ENCODE results near the gene TRIM47.

Gene TRIM47

GRCh38 chr17:75908201-75908600 is 29.8 kb upstream of the TRIM47 start:
- DNase-seq (ENCODE audit: low spot score), result no peak

DNA sequence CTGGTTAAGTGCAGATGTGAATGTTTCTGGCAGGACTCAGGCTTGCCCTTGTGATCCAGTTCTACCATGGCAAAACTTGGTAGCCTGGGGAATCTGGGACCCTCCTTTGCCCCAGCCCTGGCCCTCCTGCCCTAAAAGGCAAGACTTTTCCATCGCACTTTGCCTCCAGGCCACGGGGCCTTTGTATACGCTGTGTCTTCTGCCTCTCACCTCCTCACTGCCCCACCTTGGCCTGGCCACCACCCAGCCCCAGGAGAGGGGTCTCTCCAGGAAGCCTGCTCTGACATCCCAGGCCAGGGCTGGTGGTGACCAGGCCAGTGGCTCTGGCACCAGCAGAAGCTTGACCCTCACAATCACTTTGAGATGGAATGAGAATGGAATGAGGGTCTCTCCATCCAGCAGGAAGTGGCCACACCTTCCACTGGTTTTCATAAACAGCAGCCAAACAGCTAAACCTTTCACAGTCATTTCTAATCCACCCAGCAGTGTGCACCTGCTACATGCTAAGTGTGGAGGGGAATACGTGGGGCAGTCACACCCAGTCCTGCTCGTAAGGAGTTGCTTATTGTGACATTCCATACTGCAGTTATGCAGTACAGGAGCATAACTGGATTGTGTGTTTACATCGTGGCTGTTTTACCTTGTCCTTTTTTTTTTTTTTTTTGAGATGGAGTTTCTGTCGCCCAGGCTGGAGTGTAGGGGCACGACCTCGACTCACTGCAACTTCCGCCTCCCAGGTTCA is 27.9 kb upstream of the TRIM47 start:
- no peak for DNase-seq (ENCODE audit: low spot score)

DNA sequence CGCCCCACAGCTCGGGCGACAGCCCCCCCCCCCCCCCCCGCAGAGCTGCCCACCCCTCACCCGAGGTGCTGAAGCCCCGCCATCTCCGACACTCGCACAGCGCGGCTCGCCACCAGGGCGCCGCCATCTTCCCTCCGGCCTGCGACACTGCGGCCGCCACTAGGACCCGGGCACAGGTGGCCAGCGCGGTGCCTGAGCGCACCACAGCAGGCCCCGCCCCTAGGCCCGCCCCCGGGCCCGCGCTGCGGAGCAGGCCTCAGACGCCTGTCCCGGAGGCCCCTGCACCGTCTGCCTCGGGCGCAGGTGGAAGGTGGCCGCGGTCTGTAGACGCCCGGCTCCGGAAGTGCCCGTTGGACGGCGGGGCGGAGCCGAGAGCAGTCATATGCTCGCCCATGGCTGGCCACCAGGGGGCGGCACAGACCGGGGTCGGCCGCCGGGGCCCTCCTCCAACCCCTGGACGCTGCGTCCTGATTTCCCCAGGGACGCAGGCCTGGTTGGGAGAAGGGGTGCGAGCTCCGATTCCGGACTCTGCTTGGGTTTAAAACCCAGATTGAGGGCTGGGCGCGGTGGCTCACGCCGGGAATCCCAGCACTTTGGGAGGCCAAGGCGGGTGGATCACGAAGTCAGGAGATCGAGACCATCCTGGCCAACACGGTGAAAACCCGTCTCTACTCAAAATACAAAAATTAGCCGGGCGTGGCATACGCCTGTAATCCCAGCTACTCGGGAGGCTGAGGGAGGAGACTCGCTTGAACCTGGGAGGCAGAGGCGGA is 26.6 kb upstream of the TRIM47 start, which contains the start of gene MRPL38:
Gene MRPL38 (minus strand): TSS at position 136 of the 773 bp plus-strand sequence. CDS start 9 bp downstream, at position 127.
- DNase-seq (ENCODE audit: low spot score), result peak; percentile 95

- no peak for DNase-seq (ENCODE audit: low spot score)
Observed at GRCh38 chr17:75902406-75902805, 24.0 kb upstream of the TRIM47 start.

DNA sequence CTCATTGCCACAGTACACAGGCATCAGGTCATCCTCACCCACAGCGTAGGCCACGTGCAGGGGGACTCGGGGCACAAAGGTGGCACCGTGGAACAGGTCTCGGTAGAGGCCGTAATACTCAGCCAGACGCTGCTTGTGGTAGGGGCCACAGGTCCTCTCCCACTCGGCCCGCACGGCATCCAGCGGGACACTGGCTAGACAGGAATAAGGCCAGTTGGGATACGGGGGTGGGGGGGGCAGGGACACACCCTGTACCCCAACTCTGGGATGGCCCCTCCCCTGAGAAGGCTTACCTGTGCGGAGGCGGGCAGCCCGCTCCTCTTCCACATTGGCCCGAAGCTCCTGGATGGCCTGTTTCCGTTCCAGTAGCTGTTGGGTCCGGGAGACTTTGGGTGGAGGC is 23.3 kb upstream of the TRIM47 start:
- no peak for DNase-seq (ENCODE audit: low spot score)

DNA sequence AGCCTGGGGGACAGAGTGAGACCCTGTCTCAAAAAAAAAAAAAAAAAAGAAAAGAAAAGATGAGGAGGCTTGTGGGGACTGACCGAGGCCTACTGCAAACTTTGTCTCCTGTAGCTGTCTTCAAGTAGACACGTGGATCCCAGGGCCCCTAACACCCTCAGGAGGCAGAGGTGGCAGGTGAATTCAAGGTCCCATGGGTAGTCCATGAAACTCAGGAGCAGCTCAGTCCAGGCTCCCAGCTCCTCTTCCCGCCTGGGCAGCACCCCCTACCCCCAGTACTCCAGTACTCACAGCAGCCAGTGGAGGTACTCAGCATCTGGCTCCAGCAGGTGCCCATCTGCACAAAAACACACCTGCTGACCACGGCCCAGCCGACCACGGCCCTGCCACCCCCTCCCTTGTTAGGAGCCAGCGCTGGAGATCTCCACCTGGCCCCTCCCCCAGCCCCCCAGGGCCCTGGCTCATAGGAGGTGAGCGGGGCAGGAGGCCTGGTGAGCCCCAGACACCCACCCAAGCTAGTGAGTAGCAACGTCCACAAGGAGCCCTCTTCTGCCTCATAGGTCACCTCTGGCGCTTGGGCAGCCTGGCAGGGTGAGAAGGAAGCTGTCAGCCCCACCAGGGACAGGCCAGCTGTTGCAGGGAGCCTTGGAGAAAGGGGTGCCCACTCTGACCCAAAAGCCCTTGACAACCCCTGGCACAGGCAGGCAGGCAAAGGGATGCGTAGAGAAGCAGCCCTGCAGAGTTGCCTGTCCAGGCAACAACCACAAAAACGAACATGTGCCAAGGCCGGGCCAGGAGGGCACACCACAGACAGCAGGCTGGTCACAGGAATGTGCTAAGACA is 22.5 kb upstream of the TRIM47 start:
- no peak for DNase-seq (ENCODE audit: low spot score)

- no peak for DNase-seq (ENCODE audit: low spot score)
Observed at GRCh38 chr17:75899767-75900468, 21.5 kb upstream of the TRIM47 start.

- no peak for DNase-seq (ENCODE audit: low spot score)
Observed at GRCh38 chr17:75899353-75899752, 21.0 kb upstream of the TRIM47 start.

- DNase-seq (ENCODE audit: low spot score), result no peak
Observed at GRCh38 chr17:75898791-75899190, 20.4 kb upstream of the TRIM47 start.

DNA sequence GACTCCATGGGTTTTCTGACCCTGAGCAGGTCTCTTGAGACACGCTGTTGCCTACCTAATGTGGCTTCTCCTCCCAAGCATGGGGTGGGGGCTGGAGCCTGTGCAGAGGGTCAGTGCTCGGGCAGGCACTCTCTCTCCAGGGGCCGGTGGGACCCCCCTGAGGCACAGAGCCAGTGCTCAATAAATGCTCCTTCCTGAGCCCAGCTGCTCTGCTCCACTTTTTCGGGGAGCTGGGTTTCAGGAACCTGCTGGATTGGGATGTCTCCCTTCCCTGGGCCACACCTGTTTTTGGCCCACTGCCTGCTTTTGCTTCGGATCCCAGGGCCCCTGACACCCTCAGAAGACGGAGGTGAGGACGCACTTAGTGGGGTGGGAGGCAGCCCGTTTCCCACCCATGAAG is 19.7 kb upstream of the TRIM47 start:
- no peak for DNase-seq (ENCODE audit: low spot score)

DNA sequence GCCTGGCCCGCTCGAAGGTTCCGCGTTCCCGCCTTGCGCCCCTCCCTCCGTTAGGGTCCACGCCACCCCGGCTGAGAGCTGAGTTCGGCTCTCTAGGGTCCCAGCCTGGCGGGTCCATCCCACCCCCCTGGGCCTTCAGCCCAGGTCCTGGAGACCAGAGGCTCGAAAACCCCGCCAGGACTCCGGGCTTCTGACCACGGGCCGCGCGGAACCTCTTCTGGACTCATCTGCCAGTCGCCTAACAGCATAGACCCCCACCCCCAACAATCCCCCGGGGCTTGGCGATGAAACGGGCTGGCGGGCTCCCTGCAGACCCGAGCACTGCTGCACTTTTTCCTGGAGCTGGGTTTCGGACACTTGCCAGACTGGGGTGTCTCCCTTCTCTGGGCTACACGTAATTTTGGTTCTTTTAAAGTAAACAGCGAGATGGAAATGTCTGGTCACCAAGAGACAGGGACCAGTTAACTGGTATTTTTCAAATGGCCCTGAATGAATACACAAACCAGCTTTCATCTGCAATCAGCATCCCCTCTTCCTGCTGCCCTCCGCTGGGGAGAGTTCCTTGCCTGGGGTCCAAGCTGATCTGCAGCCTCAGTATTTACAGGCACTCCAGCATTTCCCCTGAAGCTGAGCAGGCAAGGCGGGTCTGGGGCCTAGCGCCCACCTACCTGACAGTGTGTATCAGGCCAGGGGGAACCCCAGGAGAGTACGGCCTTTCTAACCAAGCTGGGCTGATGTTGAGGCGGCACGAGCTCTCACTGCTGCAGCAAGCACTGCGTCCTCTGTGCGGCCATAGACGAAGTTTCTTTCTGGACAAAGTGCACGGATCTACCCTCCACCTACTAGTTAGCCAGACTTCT is 19.0 kb upstream of the TRIM47 start:
- no peak for DNase-seq (ENCODE audit: low spot score)

DNA sequence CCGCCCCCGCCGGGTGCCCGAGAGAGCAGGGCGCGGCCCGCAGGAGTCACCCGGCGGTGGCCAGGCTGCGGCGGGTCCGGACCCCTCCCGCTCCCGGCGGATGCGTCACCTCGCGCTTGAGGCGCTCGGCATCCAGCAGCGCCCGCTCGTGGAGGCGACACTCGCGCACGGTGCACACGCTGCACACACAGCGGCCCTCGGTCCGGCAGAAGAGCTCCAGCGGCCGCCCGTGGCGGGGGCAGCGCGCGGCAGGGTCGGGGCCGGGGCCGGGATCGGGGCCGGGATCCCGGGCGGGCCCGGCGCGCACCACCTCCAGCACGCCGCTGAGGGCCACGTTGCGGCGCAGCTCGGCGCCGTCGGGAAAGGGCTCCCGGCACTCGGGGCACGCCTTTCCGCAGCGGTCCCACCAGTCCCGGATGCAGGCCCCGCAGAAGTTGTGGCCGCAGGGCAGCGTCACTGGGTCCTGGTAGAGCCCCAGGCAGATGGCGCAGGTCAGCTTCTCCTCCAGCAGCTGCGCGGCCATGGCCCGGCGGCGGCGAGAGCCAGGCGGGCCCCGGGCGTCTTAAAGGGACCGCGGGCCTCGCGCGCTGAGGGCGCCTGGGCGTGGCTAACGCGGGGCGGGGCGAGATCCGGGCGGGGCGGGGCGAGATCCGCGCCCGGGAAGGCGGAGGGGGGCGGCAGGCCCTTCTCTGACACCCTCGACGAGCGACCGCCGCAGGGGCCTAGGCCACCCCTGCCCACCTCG is 18.2 kb upstream of the TRIM47 start, which contains the start of gene TRIM65:
Gene TRIM65 (minus strand): TSS at position 537 of the 745 bp plus-strand sequence. CDS start 14 bp downstream, at position 523.
- DNase-seq (ENCODE audit: low spot score), result peak; percentile 87

DNA sequence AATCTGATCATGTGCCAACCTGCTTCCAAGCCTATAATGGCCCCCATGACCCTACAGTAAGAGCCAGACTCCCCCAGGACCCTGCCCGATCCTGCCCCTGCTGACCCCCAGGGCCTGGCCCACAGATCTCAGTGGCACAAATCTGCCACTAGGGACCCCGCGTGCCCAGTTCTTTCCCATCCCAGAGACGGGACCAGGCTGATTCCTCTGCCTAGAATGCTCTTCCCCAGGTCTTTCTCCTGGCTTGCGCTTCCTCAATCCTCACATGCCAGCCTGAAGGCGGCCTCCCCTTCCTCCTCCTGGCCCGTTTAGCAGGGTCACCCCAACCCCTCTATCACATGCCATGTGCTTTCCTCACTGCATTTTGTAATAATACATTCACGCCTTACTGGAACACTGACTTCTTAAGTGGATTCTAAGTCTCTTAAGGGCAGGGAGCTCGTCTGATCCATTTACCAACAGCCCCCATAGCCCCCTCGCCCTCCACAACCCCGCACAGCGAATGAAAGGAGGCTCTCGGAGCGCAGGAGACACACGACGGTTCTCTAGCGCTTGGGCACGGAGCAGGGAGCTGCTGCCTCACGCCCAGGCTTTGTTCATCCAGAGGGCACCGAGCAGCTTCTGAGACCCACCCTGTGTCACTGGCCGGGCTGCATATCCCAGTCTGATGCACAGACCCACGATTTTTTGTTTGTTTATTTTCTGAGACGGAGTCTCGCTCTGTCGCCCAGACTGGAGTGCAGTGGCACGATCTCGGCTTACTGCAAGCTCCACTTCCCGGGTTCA is 17.2 kb upstream of the TRIM47 start:
- no peak for DNase-seq (ENCODE audit: low spot score)

DNA sequence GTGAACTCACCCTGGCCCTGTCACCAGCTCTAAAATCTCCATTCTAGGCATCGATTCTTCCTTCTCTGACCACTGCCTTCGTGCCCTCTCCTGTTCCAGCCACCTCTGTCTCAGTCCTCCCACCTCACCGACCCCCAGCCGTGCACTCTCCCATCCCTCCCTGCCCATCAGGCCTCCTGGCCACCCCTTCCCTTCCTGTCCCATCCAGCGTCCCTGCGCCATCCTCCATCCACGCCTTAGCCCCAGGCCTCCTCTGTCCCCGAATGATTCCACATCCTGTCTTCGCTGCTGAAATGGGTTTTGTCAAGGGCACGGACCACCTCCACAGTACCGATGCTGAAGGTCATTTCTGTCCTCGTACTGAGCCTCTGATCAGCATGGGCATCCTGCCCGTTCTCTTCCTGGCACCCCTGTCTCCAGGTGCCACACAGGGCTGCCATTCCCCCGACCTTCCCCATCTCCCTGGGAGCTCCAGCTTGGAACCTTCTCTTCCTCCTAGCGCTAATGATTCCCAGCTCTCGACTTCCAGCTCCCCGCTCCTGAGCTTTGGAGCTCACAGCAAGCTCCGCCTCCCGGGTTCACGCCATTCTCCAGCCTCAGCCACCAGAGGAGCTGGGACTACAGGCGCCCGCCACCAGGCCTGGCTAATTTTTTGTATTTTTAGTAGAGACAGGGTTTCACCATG is 15.8 kb upstream of the TRIM47 start:
- no peak for DNase-seq (ENCODE audit: low spot score)

- DNase-seq (ENCODE audit: low spot score), result no peak
Observed at GRCh38 chr17:75893305-75894048, 15.1 kb upstream of the TRIM47 start.

DNA sequence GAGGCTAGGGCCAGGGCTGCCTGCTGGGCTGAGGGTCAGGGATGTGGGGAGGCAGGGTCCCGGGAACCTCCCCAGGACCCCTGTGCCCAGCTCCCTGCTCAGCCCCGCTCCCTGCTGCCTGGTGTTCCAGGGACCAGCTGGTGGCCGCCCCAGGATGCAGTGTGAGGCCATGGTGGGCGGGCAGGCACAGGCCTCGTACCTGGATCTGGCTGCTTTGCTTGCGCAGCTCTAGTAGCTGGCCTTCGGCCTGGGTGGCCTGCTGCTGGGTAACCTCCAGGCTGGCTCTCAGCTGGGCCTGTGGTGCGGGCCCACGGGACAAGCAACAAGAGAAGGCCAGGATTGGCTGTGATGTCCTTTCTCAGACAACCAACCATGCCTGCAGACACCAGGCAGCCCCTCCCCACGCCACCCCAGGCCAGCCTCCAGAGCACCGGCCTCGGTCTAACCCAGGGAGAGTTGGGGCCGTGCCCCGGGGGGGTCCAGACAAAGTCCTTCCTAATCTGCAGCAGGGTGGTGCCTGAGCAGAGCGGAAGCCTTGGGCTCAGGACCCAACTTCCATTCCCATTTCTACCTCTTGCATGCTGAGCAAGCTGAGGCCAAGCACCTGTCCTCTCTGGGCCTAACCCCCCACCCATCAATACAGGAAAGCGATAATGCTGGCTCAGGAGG is 14.3 kb upstream of the TRIM47 start:
- no peak for DNase-seq (ENCODE audit: low spot score)
